ENCODE results near the gene OR4K5. TPM values are rescaled to one million over a fixed set of nuclear protein-coding genes. Genes with fewer than 3 reads are reported as not detected.
A peak's percentile ranks its signal among the peaks of the same experiment; 100 is the strongest.

Gene OR4K5
- total RNA-seq, 1 experiment from 2014 or later, result not detected

DNA sequence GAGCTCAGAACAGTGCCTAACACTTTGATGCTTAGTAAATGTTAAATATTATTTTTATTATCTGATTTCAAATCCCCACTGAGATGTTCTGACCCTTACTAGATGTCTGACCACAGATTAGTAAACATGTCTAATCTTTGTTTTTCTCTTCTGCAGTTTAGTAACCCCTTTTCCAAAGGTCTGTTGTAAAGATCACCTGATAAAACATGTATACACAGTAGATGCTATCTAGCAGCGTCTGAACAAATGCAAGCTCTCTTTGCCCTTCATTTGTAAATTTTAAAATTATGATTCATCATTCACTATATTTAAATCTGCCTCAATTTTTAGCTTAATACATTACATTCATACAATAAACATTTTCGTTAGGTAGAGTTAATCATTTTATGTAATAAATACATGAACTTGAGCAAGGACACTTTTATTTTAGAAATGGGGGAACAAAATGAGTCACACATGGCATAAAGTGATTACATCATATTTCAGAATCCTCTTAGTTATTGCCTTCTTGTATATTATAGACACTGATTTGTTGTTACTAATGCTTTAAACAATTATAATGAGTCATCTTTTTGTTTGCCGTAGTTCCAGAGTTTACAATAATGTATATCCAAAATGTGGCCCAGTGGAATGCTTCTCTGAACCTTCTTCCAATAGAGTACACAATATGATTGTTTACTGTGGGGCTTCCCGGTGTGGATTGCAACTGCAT, 1.7 kb upstream of the OR4K5 start:
- CTCF ChIA-PET, result no interaction called here
- no peaks in the 10 kb centered on the region for H3K9me3 ChIP-seq (ENCODE audit: control insufficient read depth, insufficient read depth, low read depth, low read length)
- no peaks in the 10 kb centered on the region for H3K27me3 ChIP-seq (ENCODE audit: control insufficient read depth, insufficient read depth, low read length)
- peak; percentile 87 for ATAC-seq
- DNase-seq (ENCODE audit: low read depth, low spot score), result no peak
- TF ChIP-seq, protein P1, sequence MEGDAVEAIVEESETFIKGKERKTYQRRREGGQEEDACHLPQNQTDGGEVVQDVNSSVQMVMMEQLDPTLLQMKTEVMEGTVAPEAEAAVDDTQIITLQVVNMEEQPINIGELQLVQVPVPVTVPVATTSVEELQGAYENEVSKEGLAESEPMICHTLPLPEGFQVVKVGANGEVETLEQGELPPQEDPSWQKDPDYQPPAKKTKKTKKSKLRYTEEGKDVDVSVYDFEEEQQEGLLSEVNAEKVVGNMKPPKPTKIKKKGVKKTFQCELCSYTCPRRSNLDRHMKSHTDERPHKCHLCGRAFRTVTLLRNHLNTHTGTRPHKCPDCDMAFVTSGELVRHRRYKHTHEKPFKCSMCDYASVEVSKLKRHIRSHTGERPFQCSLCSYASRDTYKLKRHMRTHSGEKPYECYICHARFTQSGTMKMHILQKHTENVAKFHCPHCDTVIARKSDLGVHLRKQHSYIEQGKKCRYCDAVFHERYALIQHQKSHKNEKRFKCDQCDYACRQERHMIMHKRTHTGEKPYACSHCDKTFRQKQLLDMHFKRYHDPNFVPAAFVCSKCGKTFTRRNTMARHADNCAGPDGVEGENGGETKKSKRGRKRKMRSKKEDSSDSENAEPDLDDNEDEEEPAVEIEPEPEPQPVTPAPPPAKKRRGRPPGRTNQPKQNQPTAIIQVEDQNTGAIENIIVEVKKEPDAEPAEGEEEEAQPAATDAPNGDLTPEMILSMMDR (IDR thresholded peaks at IDR 0.05), result no peak
- TF ChIP-seq TCF7L2 (IDR thresholded peaks at IDR 0.05; ENCODE audit: low read depth, low read length), result no peak
- TF ChIP-seq SIN3A (IDR thresholded peaks at IDR 0.05; ENCODE audit: borderline replicate concordance, insufficient read depth, low read depth, low read length), result no peak
- TF ChIP-seq POLR2AphosphoS5 (IDR thresholded peaks at IDR 0.05; ENCODE audit: low read depth, low read length), result no peak
- TF ChIP-seq, protein P2, sequence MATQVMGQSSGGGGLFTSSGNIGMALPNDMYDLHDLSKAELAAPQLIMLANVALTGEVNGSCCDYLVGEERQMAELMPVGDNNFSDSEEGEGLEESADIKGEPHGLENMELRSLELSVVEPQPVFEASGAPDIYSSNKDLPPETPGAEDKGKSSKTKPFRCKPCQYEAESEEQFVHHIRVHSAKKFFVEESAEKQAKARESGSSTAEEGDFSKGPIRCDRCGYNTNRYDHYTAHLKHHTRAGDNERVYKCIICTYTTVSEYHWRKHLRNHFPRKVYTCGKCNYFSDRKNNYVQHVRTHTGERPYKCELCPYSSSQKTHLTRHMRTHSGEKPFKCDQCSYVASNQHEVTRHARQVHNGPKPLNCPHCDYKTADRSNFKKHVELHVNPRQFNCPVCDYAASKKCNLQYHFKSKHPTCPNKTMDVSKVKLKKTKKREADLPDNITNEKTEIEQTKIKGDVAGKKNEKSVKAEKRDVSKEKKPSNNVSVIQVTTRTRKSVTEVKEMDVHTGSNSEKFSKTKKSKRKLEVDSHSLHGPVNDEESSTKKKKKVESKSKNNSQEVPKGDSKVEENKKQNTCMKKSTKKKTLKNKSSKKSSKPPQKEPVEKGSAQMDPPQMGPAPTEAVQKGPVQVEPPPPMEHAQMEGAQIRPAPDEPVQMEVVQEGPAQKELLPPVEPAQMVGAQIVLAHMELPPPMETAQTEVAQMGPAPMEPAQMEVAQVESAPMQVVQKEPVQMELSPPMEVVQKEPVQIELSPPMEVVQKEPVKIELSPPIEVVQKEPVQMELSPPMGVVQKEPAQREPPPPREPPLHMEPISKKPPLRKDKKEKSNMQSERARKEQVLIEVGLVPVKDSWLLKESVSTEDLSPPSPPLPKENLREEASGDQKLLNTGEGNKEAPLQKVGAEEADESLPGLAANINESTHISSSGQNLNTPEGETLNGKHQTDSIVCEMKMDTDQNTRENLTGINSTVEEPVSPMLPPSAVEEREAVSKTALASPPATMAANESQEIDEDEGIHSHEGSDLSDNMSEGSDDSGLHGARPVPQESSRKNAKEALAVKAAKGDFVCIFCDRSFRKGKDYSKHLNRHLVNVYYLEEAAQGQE (IDR thresholded peaks at IDR 0.05; ENCODE audit: insufficient read depth in 1 of 2, low read depth in 2 of 2, low read length in 1 of 2), result no peak
- no peak overlapping the region for H3K4me3 ChIP-seq (ENCODE audit: low read depth in 2 of 2, low read length in 2 of 2)
- H3K4me1 ChIP-seq (ENCODE audit: control insufficient read depth, insufficient read depth, low read length), result no peaks in the 10 kb centered on the region; the same call in none of the 2 replicates
- peak overlapping the region; percentile 23; the same call in 1 of the 2 replicates for H3K27ac ChIP-seq (ENCODE audit: low read length)
- H3K36me3 ChIP-seq (ENCODE audit: control insufficient read depth, insufficient read depth, low read length), result no peaks in the 10 kb centered on the region
- POLR2A ChIA-PET, result no interaction called here
- in situ Hi-C loops (cut with HindIII; ENCODE audit: low pct_unique_long_range_greater_than_20kb, low sequenced_read_pairs), result no loop called here
- no TSS peak for BruUV-seq (replicated peaks)
- intact Hi-C loops (cut with micrococcal nuclease; ENCODE audit: unreplicated experiment), result no loop called here

DNA sequence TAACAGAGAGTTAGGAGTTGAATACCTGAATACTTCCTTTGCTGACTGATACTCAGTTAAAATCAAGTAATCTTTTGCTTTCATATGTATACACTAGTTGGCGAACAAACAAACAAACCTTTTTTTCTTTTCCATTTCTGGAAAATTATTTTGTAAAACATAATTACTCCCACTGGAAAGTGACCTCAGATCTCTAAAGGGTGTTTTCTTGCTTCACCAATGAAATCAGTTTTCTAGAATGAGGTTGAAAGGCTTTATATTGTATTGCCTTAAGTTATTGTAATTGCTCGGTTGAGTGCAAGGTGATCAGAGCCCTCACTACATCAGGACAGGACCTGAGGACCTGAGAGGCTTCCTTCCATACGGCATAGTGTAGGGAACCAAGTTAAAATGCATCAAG, 10.2 kb downstream of the OR4K5 start, which contains the start of gene OR4K1:
TSS of gene OR4K1 (plus strand) at position 301 of the 400 bp plus-strand sequence. CDS start 4,750 bp downstream, outside the sequence.
- TF ChIP-seq, protein P1 (IDR thresholded peaks at IDR 0.05), result no peak
- no peak for DNase-seq (ENCODE audit: low read depth, low spot score)
- no TSS peak for BruUV-seq (replicated peaks)
- Histone ChIP-seq H3K4me1 (ENCODE audit: control insufficient read depth, insufficient read depth, low read length) (no peaks in the 10 kb centered on the region), H3K27ac (ENCODE audit: low read length) (no peak within 1 kb of the TSS), H3K27me3 (ENCODE audit: control insufficient read depth, insufficient read depth, low read length) (no peaks in the 10 kb centered on the region), H3K4me3 (ENCODE audit: low read depth in 2 of 2, low read length in 2 of 2) (no peak within 1 kb of the TSS), H3K9me3 (ENCODE audit: control insufficient read depth, insufficient read depth, low read depth, low read length) (no peaks in the 10 kb centered on the region), H3K36me3 (ENCODE audit: control insufficient read depth, insufficient read depth, low read length) (no peaks in the 10 kb centered on the region)
- CTCF ChIA-PET, result no interaction called here
- intact Hi-C loops (cut with micrococcal nuclease; ENCODE audit: unreplicated experiment), result no loop called here
- no peak for ATAC-seq
- POLR2A ChIA-PET, result no interaction called here
- in situ Hi-C loops (cut with HindIII; ENCODE audit: low pct_unique_long_range_greater_than_20kb, low sequenced_read_pairs), result no loop called here
